Measurements from ENCODE around the gene PIEZO2.

Gene PIEZO2

GRCh38 chr18:10679557-10680270 lies 469.7 kb downstream of the PIEZO2 start:
- Histone ChIP-seq H3K4me3 (ENCODE audit: low read depth, low read length, poor library complexity, severe bottlenecking) (no peak overlapping the region), H3K4me2 (ENCODE audit: low read length) (no peak overlapping the region), H3K79me2 (ENCODE audit: insufficient read depth, low read length) (no peaks in the 10 kb centered on the region), H3K9me2 (ENCODE audit: low read depth, low read length) (no peaks in the 10 kb centered on the region), H3K4me1 (ENCODE audit: insufficient read depth, low read length, severe bottlenecking) (no peaks in the 10 kb centered on the region), H3K27ac (ENCODE audit: low read depth, low read length, poor library complexity, severe bottlenecking) (no peak overlapping the region), H4K20me1 (ENCODE audit: insufficient read depth, low read length) (no peaks in the 10 kb centered on the region), H3K27me3 (ENCODE audit: insufficient read depth, low read length) (peaks cover 4% of the 10 kb centered on the region; the same call in 1 of the 2 replicates), H3K9ac (ENCODE audit: low read length) (no peak overlapping the region), H3K9me3 (ENCODE audit: low read length) (no peaks in the 10 kb centered on the region), H2AFZ (ENCODE audit: low read length) (no peak overlapping the region), H3K36me3 (ENCODE audit: insufficient read depth, low read length) (no peaks in the 10 kb centered on the region), H3F3A (ENCODE audit: insufficient read depth, low read length) (no peaks in the 10 kb centered on the region)
- no peak for TF ChIP-seq CTCF (IDR thresholded peaks at IDR 0.05; ENCODE audit: low read length)
- no peak for TF ChIP-seq EZH2 (IDR thresholded peaks at IDR 0.05; ENCODE audit: borderline replicate concordance, low read length)

GRCh38 chr18:10671441-10671840 lies 477.9 kb downstream of the PIEZO2 start:
- Histone ChIP-seq H3K9me3 (ENCODE audit: low read length) (no peaks in the 10 kb centered on the region), H3K4me2 (ENCODE audit: low read length) (no peak overlapping the region), H4K20me1 (ENCODE audit: insufficient read depth, low read length) (no peaks in the 10 kb centered on the region), H3F3A (ENCODE audit: insufficient read depth, low read length) (no peaks in the 10 kb centered on the region), H3K9ac (ENCODE audit: low read length) (no peak overlapping the region), H3K27ac (ENCODE audit: low read depth, low read length, poor library complexity, severe bottlenecking) (no peak overlapping the region), H3K9me2 (ENCODE audit: low read depth, low read length) (no peaks in the 10 kb centered on the region), H2AFZ (ENCODE audit: low read length) (no peak overlapping the region), H3K27me3 (ENCODE audit: insufficient read depth, low read length) (peaks cover 8% of the 10 kb centered on the region), H3K79me2 (ENCODE audit: insufficient read depth, low read length) (no peaks in the 10 kb centered on the region), H3K36me3 (ENCODE audit: insufficient read depth, low read length) (no peaks in the 10 kb centered on the region), H3K4me3 (ENCODE audit: low read depth, low read length, poor library complexity, severe bottlenecking) (no peak overlapping the region), H3K4me1 (ENCODE audit: insufficient read depth, low read length, severe bottlenecking) (no peaks in the 10 kb centered on the region)
- TF ChIP-seq EZH2 (IDR thresholded peaks at IDR 0.05; ENCODE audit: borderline replicate concordance, low read length) (no peak), CTCF (IDR thresholded peaks at IDR 0.05; ENCODE audit: low read length) (no peak)

- Histone ChIP-seq H3K4me1 (ENCODE audit: insufficient read depth, low read length, severe bottlenecking) (no peaks in the 10 kb centered on the region), H3K9me2 (ENCODE audit: low read depth, low read length) (no peaks in the 10 kb centered on the region), H3K27ac (ENCODE audit: low read depth, low read length, poor library complexity, severe bottlenecking) (no peak overlapping the region), H3K4me2 (ENCODE audit: low read length) (no peak overlapping the region), H4K20me1 (ENCODE audit: insufficient read depth, low read length) (no peaks in the 10 kb centered on the region), H3K9ac (ENCODE audit: low read length) (no peak overlapping the region), H3K4me3 (ENCODE audit: low read depth, low read length, poor library complexity, severe bottlenecking) (no peak overlapping the region), H3K36me3 (ENCODE audit: insufficient read depth, low read length) (no peaks in the 10 kb centered on the region), H3K27me3 (ENCODE audit: insufficient read depth, low read length) (peaks cover 8% of the 10 kb centered on the region), H3K9me3 (ENCODE audit: low read length) (no peaks in the 10 kb centered on the region), H3K79me2 (ENCODE audit: insufficient read depth, low read length) (no peaks in the 10 kb centered on the region), H3F3A (ENCODE audit: insufficient read depth, low read length) (no peaks in the 10 kb centered on the region), H2AFZ (ENCODE audit: low read length) (no peak overlapping the region)
- TF ChIP-seq EZH2 (IDR thresholded peaks at IDR 0.05; ENCODE audit: borderline replicate concordance, low read length), result no peak
- no peak for TF ChIP-seq CTCF (IDR thresholded peaks at IDR 0.05; ENCODE audit: low read length)
Observed at GRCh38 chr18:10670856-10671255, 478.5 kb downstream of the PIEZO2 start.

Data from OCI-LY1 (cell line).